B cell (primary cell): ENCODE measurements around the gene TBRG4. TPM values are rescaled to one million over a fixed set of nuclear protein-coding genes. Genes with fewer than 3 reads are reported as not detected.

Experiments
- ATAC-seq: fragments of 200-7000 bp; cut with Tn5 transposase; one replicate; pipeline ENCODE4 v1.10.0; 2021; ENCODE audit warnings: low read depth, mild to moderate bottlenecking, moderate number of reproducible peaks, moderate library complexity
- CTCF ChIA-PET: fragments of 350-600 bp; sonication (Branson Sonifier 250); formaldehyde crosslinking; loops from one replicate; lab custom pipeline; 2021; ENCODE audit warnings: antibody characterized with exemption, inconsistent platforms; lab: Charles Lee
- POLR2A ChIA-PET: fragments of 350-600 bp; sonication (Branson Sonifier 250); formaldehyde crosslinking; loops from one replicate; lab custom pipeline; 2021; ENCODE audit warnings: antibody characterized with exemption; lab: Charles Lee
- DNase-seq: peaks from one replicate; pipeline ENCODE4 v3.0.0; 2013
- H2AFZ ChIP-seq: 2 replicates; pipeline ENCODE4 v1.6.1; 2012; ENCODE audit warnings: mild to moderate bottlenecking, low read depth, low read length; ENCODE audit not compliant: insufficient read depth, poor library complexity, severe bottlenecking
- H3K27ac ChIP-seq, 2 donors: 1 replicate in 1 of 2; 2 replicates in 1 of 2; pipeline ENCODE4 v1.5.1; 2012 to 2013; ENCODE audit warnings: low read length in 2 of 2, mild to moderate bottlenecking in 2 of 2, moderate library complexity in 1 of 2
- H3K27me3 ChIP-seq, 4 experiments: fragments of 200-600 bp in 1 of 4; sonication (generic) in 1 of 4; replicated peaks in 1 of 4; 1 replicate in 2 of 4; 2 replicates in 2 of 4; pipeline versions ENCODE4 v1.6.1 to v1.7.0; 2013 to 2016; ENCODE audit warnings: low read length in 3 of 4, mild to moderate bottlenecking in 2 of 4, mixed read lengths in 1 of 4, moderate library complexity in 1 of 4; ENCODE audit not compliant: insufficient read depth in 4 of 4, control insufficient read depth in 3 of 4; ENCODE audit errors: control extremely low read depth in 1 of 4
- H3K36me3 ChIP-seq, 2 experiments: replicated peaks in 1 of 2; 1 replicate in 1 of 2; 2 replicates in 1 of 2; pipeline versions ENCODE4 v1.6.1 to v1.7.1; 2013; ENCODE audit warnings: low read length in 1 of 2; ENCODE audit not compliant: insufficient read depth in 2 of 2, control insufficient read depth in 1 of 2; ENCODE audit errors: control extremely low read depth in 1 of 2, extremely low read depth in 1 of 2
- H3K4me1 ChIP-seq, 2 donors: fragments of 200-600 bp in 1 of 2; sonication (generic) in 1 of 2; 1 replicate in 1 of 2; 2 replicates in 1 of 2; pipeline versions ENCODE4 v1.5.1 to v1.6.1; 2013 to 2017; ENCODE audit warnings: low read length in 2 of 2; ENCODE audit not compliant: control insufficient read depth in 2 of 2, insufficient read depth in 2 of 2
- H3K4me2 ChIP-seq: replicated peaks from 2 replicates; pipeline ENCODE3; 2012; ENCODE audit warnings: mild to moderate bottlenecking, low read depth, low read length; ENCODE audit not compliant: poor library complexity, severe bottlenecking
- H3K4me3 ChIP-seq, 5 experiments: fragments of 200-600 bp in 1 of 5; sonication (generic) in 1 of 5; 1 replicate in 3 of 5; 2 replicates in 2 of 5; pipeline versions ENCODE4 v1.5.1 to v1.7.0; 2011 to 2016; ENCODE audit warnings: low read length in 4 of 5, mild to moderate bottlenecking in 4 of 5, low read depth in 2 of 5, control low read depth in 1 of 5, moderate library complexity in 1 of 5; ENCODE audit not compliant: insufficient read depth in 1 of 5; ENCODE audit errors: control extremely low read depth in 1 of 5, extremely low read depth in 1 of 5
- H3K79me2 ChIP-seq: fragments of 200-600 bp; sonication (generic); one replicate; pipeline ENCODE4 v1.6.0; 2016; ENCODE audit warnings: low read length; ENCODE audit not compliant: control insufficient read depth, insufficient read depth
- H3K9ac ChIP-seq: fragments of 200-600 bp; sonication (generic); 2 replicates; pipeline ENCODE4 v1.6.1; 2017; ENCODE audit warnings: mild to moderate bottlenecking, low read length, moderate library complexity
- H3K9me3 ChIP-seq, 3 donors: one replicate each; pipeline versions ENCODE4 v1.6.1 to v1.7.1; 2013; ENCODE audit warnings: low read length in 2 of 3; ENCODE audit not compliant: control insufficient read depth in 2 of 3, insufficient read depth in 1 of 3; ENCODE audit errors: control extremely low read depth in 1 of 3
- H4K20me1 ChIP-seq: 2 replicates; pipeline ENCODE4 v1.6.0; 2012; ENCODE audit warnings: mild to moderate bottlenecking, low read length; ENCODE audit not compliant: insufficient read depth, control insufficient read depth, poor library complexity, severe bottlenecking
- H3K27ac Mint-ChIP-seq: one replicate; pipeline ENCODE4 v1.8.0; 2021; ENCODE audit warnings: mixed read lengths
- H3K27me3 Mint-ChIP-seq: one replicate; pipeline ENCODE4 v1.8.0; 2021; ENCODE audit warnings: mixed read lengths
- H3K4me1 Mint-ChIP-seq: one replicate; pipeline ENCODE4 v1.8.0; 2021; ENCODE audit warnings: mixed read lengths
- H3K4me3 Mint-ChIP-seq: one replicate; pipeline ENCODE4 v1.8.0; 2021; ENCODE audit warnings: mixed read lengths
- H3K9me3 Mint-ChIP-seq: one replicate; pipeline ENCODE4 v1.8.0; 2022; ENCODE audit warnings: mixed read lengths; ENCODE audit not compliant: insufficient read depth
- CTCF ChIP-seq: fragments of 200-600 bp; IDR thresholded peaks from one replicate; pipeline ENCODE4 v1.8.0; 2022; ENCODE audit warnings: antibody characterized with exemption, mild to moderate bottlenecking
- EZH2 ChIP-seq: IDR thresholded peaks from 2 replicates; pipeline ENCODE4 v1.6.1; 2012; ENCODE audit warnings: borderline replicate concordance, low read depth, mild to moderate bottlenecking, moderate library complexity, low read length; ENCODE audit not compliant: insufficient read depth, poor library complexity, severe bottlenecking
- WGBS: methylation state at CpG from one replicate; pipeline ENCODE4 v1.1.5; 2013; ENCODE audit warnings: missing lambda C conversion rate; ENCODE audit not compliant: insufficient coverage; 5-methylcytosine and 5-hydroxymethylcytosine counted together
- intact Hi-C: fragments of 100-400 bp; cut with micrococcal nuclease; formaldehyde crosslinking; loops from one replicate; pipeline ENCODE4 v1.10.0; 2022
- polyA plus RNA-seq: library from polyadenylated mRNA; depleted of rRNA; stranded (reverse); fragments of >200 nt; gene quantifications from 2 replicates; pipeline ENCODE4 v1.2.3, GENCODE V29; 2012
- total RNA-seq, 2 donors: library from RNA; stranded (reverse); fragments of 120-200 nt in 1 of 2; gene quantifications; 1 replicate in 1 of 2; 2 replicates in 1 of 2; pipeline versions ENCODE4 v1.2.3 to v1.2.4, GENCODE V29; 2013 to 2022

The TBRG4 gene
- total and polyA plus RNA-seq, 2 donors (not counting 1 experiment from before 2014, with no cell fraction given) = 92.8 to 111 TPM

DNA sequence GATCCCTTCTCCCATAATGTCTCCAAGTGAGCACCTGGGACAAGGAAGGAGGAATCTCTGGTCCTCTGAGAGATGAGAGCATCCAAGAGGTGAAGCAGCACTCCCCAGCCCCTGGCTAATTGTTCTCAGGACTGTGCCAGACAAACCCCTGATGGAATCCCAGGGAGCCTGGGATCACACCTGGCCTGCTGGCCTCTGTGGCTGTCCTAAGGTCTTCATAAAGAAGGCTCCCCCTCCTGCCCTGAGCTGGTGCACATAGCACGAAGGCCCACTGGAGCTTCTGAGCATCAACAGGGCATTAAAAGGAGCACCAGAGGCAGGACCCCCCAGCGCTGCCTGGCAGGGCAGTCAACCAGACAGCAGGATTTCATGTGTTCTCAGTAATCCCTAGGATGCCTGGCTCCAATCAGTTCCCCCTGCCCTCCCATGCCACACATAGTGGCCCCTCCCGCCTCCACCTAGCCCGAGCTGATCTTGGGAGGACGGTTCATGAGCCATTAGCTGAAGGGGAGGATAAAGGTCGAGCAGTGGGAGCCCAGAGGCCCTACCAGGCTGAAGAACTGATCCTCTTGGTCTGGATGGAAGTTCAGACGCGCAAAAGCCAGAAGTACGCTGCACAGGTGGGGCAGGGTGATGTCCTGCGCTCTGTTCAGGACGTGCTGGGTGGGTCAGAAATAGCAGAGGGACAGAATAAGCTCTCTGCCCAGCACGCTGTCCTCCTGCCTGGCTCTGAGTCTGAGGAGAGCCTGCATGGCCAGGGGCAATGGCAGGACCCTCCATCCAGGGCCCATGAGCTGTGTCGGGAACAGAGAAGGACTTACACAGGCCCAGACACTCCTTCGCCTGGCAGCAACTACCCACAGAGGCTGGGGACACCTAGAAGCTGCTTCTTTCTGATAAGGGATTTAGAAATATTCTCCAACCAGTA lies 8.4 kb downstream of the TBRG4 start:
- 88% methylated on average over 11 of the region's 14 CpGs for WGBS
- ChIA-PET CTCF (no interaction called here), POLR2A (interaction anchor here (0.7 kb wide), 1 partner anchor 77 kb away, joined by 3 read pairs; no protein-coding TSS in a partner anchor)
- no peaks in the 10 kb centered on the region for H3K27me3 ChIP-seq
- no peak overlapping the region for H3K9ac ChIP-seq
- H3K4me2 ChIP-seq = no peak overlapping the region
- TF ChIP-seq EZH2 (no peak), CTCF (no peak)
- H3K36me3 ChIP-seq = peaks cover 0 to 89% of the 10 kb centered on the region in 2 experiments
- H3K4me1 ChIP-seq = peaks cover 4 to 10% of the 10 kb centered on the region in 2 donors
- ATAC-seq (no peak), DNase-seq (no peak)
- H3K79me2 ChIP-seq = peaks cover 48% of the 10 kb centered on the region
- no peak overlapping the region for H2AFZ ChIP-seq
- no peak overlapping the region for H3K27ac ChIP-seq
- no peak overlapping the region for H3K4me3 Mint-ChIP-seq
- H3K27ac Mint-ChIP-seq = no peak overlapping the region
- H3K4me3 ChIP-seq = no peak overlapping the region
- H3K9me3 ChIP-seq = no peaks in the 10 kb centered on the region
- peaks cover 13% of the 10 kb centered on the region for H3K4me1 Mint-ChIP-seq
- peaks cover 75% of the 10 kb centered on the region for H4K20me1 ChIP-seq
- no peaks in the 10 kb centered on the region for H3K9me3 Mint-ChIP-seq
- intact Hi-C loops = no loop called here
- no peaks in the 10 kb centered on the region for H3K27me3 Mint-ChIP-seq

DNA sequence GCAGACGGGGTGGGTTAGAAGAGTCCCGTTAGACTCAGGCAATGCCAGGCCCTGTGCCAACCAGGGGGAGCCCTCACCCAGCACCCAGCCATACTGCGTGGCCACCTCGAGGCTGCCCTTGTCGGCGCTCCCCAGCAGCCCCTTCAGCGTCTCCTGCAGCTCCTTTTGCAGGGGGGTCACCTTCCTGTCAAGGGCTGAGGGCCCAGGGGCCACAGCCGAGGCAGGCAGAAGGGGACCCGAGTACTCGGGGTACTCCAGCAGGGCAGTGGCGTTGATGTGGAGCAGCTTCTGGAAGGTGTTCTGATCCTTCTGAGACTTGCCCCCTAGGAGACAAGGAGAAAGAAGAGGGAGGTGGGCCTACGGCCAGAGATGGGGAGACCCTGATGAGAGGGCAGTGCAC lies 9.7 kb downstream of the TBRG4 start:
- DNase-seq (no peak), ATAC-seq (no peak)
- Histone ChIP-seq H3K4me1 (peaks cover 0 to under 1% of the 10 kb centered on the region in 2 donors), H2AFZ (no peak overlapping the region), H3K79me2 (peaks cover 35% of the 10 kb centered on the region), H3K9ac (no peak overlapping the region), H3K4me3 (no peak overlapping the region), H3K9me3 (no peaks in the 10 kb centered on the region), H3K36me3 (peaks cover 0 to 76% of the 10 kb centered on the region in 2 experiments), H4K20me1 (peaks cover 62% of the 10 kb centered on the region), H3K4me2 (no peak overlapping the region), H3K27ac (no peak overlapping the region), H3K27me3 (no peaks in the 10 kb centered on the region)
- Mint-ChIP-seq H3K27me3 (no peaks in the 10 kb centered on the region), H3K27ac (no peak overlapping the region), H3K9me3 (no peaks in the 10 kb centered on the region), H3K4me1 (peaks cover 3% of the 10 kb centered on the region), H3K4me3 (no peak overlapping the region)
- 94% methylated on average over 12 of the region's 12 CpGs for WGBS
- intact Hi-C loops = no loop called here
- ChIA-PET POLR2A (no interaction called here), CTCF (interaction anchor here (0.8 kb wide), 1 partner anchor 34 kb away, joined by 4 read pairs; no protein-coding TSS in a partner anchor)
- no peak for TF ChIP-seq EZH2
- no peak for TF ChIP-seq CTCF
